SKM-1 treated with dmso at 0.1 percent for 144 hours (cell line): ENCODE results near the gene PHACTR1.

Source experiments
- DNase-seq: peaks from one replicate; lab custom pipeline; 2025; ENCODE audit not compliant: unreplicated experiment; lab: John Stamatoyannopoulos, UW

PHACTR1 gene

DNA sequence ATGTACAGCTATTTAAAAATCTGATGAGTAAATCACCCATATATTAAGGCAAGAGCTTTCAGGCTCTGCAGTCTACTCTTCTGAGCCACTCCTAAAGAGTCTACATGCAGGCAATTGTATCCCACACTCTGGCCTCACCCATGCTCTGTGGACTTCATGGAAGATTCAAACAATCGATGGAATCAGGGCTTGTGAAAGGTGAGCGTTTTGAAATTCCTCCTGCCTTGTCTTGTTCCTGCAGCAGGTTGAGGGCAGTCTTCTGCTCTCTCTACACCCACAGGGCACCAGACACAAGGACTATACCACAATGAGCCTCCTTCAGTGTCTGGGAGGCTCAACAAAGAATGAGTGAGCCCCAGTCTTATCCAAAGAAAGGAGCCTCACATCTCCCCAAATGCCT is 560.7 kb downstream of the PHACTR1 start:
- DNase-seq = no peak

DNA sequence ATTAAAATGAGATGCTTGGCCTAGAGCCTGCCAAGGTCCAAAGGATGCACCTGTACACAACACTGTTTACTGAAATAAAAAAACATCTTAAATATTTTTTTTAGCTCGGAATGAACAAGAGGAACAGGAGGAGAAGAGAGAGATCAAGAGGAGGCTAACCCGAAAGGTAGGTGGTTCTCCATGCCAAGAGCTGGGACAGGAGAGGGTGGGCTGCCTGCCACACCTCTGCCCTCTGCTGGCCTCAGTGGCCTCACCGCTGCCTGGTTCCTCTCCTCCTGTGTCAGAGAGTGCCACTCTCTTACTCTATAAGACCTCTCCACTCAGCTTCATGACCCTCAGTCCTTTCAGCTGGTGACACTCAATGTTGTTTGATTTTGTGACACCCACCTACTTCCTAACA is 561.6 kb downstream of the PHACTR1 start:
- no peak for DNase-seq

DNA sequence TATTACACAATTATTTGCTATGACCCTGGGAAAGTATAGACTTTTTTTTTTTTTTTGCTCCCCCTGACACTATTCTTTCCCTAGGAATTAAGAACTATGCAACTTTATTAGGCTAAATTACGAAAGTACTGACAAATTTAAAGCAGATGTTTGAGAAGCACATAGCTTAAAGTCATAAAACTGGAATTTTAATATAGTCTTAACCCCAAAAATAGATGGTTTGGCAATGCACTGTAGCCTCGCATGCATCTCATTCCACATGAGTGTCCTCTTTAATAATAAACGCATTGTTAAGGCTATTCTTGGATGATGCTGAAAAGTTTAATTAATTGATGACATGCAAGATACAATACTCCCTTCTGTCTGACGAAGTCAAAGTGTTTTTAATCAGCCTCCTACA is 562.4 kb downstream of the PHACTR1 start:
- DNase-seq = no peak

DNA sequence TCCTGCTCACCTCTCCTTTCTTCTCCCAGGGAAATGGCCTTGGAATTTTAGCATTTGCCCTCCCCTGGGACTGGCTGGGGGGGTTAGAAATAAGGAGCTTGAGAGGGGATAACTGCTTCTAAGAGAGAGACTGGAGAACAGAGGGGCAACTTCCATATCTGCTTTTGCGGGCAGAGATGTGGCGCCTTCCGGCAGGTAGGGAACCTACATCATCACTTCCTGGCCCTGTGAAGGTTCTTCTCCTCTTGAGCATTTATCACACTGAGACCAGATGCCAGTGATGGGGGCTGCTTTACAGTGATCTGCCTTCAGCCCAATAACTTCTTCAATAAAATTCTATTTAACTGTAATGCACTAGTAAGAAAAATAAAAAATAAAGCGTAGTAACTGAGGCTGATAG is 563.7 kb downstream of the PHACTR1 start:
- DNase-seq = no peak

DNA sequence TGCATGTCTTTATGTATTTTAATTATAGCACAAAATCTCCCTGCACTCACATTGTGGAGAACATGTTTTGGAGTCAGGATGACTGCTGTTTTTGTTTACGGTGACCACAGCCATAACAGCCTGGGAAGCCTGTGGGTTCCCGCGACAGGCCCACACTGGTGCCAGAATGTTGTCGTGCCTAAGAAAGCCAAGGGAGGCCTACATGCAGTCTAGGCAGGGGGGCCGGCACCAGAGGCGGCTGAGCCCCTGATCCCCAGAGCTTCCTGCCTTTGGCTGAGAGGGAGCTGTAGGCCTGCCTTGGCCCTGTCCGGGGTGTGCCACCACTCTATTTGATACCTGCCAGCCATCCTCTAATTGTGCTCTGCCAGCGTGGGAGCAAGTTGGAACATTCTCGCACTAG is 565.1 kb downstream of the PHACTR1 start:
- DNase-seq = no peak

DNA sequence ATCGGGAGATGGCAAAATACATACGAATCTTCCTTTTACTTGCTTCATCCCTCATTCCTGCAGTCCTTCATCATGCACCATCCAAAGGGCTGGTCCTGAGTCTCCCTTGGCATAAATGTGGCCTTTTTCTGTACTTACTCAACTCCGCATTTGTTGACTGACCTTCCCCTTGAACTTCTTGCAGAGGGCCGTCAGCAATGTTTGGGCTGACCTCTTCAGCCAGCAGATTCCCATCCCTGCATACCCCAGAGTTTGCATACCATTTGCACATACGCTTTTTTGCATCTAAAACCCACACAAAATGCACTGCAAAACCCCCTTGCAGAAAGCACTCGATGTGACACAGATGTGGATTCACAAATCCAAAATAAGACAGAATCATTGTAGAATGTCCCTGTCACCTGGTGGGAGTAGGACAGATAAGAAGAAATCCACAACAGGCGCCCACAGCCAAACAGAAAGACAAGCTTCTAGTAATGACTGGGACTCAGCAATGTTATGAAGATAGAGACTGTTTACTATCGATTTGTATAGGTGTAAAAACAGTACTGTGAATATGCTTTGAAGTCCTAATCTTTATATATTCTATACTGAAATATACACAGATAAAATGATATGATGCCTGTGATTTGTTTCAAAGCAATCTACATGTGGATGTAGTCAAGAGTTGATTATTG is 566.0 kb downstream of the PHACTR1 start:
- DNase-seq = no peak

DNA sequence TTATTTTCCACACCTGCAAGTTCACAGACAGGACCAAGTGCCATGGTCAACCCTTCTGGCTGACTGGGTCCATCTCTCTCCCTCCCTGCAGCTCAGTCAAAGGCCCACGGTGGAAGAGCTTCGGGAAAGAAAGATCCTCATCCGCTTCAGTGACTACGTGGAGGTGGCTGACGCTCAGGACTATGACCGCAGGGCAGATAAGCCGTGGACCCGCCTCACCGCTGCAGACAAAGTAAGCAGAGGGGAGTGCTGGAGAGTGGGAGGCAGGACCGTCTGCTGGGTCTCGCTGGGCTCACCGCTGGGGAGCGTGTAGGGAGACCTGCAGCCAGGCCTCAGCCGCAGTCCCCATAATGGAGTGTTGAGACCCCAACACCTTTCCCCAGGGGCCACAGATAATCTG is 566.8 kb downstream of the PHACTR1 start:
- DNase-seq = no peak

DNA sequence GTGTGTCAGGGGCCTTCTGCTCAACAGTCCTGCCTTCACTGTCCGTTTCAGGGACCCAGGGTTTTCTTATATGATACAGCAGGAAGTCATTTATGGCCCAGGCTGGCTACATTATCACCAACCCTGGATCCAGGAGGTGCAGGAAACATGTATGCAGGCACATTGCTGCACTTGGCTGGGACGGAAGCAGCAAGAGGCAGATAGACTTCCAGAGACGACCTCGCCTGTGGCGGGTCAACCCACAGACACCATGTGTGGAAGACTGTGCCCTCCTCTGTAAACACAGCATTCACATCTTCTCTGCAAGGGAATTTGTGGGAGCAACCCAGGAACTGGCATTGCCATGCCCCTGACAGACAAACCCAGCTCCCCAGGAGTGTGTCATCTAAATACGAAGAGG is 568.1 kb downstream of the PHACTR1 start:
- no peak for DNase-seq

DNA sequence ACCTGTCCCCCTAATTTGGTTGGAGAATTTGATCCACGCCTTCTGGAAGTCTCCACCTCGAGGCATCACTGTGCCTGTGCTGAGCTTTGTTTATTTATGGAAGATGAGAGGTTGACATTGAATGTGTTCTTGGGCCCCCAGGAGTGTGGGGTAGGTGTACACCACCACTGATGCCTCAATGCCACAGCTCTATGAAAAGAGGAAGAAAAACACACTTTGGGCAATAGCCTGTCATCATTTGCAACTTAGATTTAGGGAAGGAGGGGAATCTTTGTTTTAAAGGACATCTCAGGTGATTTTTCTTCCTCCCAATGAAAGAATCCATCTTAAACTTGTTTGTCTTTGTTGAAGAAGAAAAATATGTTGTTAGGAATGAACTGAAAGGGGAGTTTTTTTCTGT is 569.1 kb downstream of the PHACTR1 start:
- DNase-seq = peak; percentile 41

DNA sequence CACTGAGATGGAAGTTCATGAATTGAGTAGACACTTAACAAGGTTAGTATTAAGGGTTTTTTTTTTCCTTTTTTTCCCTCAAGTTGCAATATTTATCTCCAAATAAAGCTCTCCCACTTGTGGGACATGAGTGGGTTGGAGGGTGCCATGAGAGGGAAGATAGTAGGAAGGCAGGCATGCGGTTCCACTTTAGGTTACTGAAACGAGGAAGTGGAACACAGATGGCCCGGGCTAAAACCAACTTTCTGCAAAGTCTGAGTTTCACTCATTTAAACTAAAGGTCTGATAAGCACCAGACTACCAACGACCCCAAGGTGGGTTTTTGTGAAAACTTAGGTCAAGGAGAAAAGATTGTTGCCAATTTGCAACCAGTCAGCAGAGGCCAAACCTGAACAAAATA is 569.6 kb downstream of the PHACTR1 start:
- peak; percentile 28 for DNase-seq

DNA sequence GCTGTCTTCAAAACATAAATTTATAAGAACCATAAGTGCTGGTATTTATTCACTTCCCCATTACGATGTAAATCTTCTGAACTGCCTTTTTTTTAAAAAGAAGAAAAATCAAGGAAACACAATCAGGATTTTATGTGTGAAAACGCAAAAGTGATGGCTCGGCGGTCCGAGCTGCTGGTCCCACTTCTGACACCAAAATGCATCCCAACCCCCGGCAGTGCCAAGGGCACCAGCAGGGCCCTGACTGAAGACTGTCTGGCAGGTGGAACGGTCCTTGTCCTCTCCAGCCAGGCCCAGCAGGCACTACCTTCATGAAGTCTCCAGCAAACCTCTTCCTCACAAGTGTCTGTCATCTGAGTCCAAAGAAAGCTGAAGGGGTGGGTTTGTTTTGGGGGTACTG is 570.5 kb downstream of the PHACTR1 start:
- DNase-seq = no peak

DNA sequence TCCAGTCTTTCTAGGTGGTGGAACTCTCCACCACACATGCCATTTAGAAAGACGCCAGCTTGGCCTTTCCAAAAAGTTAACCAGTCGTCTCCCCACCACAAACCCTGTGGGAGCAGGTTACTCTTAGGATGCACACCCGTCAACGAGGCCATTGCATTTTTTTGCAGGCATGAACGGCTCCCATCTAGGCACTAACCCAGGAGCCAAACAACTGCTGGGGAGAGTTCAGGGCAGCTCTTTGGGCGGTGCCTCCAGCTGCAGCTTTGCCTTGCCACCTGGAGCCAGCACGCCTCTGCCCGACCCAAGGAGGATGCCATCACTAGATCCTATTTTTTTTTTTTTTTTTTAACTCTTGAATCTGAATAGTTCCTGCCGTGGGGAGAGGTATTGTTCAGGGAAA is 571.9 kb downstream of the PHACTR1 start:
- no peak for DNase-seq

DNA sequence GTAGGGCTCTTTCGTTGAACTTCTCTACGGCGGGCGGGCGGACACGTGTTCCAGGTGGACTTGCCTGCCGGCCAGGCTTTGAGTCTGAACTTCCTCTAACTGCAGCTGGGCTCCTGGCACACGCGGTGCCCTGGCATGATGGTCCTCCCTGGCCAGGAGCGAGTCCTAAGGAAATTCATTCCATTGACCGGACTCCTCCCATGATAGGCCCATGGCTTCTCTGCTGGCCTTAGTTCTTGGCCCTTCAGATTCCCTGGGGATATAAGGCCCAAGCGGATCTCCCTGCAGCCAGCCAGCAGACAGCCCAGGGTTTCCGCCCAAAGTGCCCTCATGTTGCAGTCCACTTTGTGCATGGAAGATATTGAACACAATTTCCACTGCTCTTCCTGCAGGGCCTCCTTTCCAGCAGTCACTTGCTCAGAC is 572.4 kb downstream of the PHACTR1 start:
- no peak for DNase-seq

DNA sequence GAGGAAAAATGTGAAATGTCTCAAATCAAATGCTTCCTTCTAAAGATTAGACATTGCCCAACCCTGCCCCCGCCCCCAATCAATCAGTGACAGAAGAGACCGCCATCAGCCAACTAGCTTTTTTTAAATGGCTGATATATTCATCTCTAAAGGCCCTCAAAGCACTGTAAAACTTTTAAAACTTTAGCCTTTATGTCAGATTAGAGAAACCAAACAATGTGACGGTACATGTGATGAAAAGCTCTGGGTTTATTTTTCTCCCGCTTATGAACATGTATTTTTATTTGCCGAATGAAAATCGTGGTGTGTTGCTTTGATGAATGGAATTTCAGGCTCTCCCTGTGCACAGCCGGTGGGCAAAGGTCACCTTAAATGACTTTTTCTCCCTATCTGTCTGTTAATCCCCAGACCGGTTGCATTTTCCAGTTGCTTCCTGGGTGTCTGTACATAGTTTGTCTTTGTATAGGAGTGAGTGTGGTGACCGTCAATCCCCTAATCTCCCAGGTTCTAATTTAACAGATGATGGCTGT is 573.3 kb downstream of the PHACTR1 start:
- no peak for DNase-seq

DNA sequence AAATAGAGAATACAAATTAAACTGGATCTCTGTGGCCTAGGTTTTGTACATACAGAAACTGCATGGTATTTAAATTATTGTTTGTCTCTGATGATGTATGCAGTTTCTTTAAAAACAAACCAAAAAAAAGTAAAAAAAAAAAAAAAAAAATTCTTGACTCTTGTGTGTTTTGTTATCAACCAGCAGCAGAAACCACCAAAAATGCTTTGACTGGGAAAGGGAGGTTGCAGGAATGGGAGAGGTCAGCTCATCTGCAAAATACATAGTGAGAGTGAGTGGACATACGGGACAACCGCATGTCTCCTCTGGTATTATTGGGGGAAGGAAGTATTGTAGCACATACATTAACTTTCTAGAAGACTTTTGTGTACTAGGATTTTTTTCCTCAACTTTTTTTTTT is 573.8 kb downstream of the PHACTR1 start:
- no peak for DNase-seq

DNA sequence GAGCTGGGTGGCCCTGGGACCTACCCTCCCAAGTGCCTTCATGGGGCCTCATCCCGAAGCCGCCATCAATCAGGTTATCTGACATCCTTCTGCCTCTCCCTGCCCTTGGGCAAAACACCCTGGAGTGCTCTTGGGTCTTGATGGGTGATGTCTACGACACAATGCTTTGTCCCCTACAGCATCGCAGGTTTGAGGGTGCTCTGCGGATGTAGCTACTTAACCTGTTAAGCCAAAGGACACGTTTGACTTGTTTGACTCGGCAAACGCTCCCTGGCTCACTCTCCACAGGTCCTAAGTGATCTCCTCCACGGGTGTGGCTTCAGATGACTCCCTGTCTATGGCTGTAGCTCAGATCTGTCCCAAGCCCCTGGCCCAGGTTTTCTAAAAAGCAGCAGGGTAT is 576.2 kb downstream of the PHACTR1 start:
- no peak for DNase-seq

DNA sequence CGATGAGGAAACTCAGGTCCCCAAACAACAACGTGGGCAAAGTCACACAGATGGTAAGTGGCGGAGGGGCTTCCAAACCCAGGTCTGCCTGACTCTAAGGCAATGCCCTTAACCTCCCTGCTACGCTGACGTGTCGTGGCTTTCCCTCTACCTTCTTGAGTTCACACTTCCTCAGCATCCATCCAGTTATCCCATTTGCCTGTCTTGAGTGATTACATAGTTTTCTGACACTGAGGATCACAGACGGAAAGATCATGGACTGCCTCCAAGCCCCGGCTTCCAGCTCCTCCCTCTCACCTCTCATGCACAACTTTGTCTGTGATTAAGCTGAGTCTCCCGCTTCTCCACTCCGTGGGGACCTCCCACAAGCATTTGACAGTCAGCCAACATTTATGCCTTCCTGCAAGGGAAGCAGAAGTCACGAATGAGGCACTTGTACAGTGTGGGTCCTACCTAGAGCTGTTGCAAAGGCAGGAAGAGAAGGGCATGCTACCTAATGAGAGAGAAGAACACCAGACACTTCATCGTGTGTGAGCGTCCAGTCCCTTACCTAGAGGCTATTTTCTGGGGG is 578.0 kb downstream of the PHACTR1 start:
- no peak for DNase-seq

DNA sequence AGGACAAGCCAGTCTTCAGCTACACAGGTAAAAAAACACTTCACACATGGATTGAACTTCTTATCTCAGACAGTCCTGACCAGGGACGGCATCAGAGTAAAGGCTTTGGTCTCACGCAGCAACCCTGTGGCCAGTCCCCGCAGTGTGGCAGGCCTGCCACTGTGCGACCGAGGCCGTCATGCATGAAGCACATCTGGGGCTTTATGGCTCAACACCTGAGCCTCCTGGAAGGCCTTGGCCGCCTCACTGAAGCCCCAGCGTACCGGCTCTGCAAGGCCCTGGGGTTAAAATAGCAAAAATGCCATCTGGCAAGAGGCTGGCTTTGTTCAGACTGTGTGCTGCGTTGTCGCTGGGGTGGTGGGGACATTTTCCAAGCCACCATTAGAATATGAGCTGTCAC is 579.0 kb downstream of the PHACTR1 start:
- DNase-seq = no peak

DNA sequence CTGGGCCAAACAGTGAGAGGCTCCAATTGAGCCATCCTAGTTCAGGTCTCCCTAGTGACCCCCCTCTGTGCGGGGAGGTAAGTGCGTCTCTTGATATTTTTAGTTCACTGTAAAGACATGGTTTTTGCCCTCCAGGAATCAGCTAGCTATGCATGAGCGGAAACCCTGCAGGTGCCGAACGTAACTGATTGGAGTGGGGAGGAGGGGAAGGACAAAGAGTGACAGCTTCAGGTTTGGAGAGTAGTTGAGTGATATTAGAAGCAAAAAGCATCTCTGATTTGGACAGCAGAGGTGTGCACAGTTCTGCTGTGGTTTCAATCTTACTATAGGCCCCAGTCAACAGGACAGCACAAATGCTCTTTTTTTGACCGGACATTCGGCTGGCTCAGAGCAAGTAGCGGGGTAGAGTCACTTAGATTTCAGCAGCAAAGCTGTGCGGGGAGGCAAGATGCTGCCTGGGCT is 580.0 kb downstream of the PHACTR1 start:
- DNase-seq = no peak

DNA sequence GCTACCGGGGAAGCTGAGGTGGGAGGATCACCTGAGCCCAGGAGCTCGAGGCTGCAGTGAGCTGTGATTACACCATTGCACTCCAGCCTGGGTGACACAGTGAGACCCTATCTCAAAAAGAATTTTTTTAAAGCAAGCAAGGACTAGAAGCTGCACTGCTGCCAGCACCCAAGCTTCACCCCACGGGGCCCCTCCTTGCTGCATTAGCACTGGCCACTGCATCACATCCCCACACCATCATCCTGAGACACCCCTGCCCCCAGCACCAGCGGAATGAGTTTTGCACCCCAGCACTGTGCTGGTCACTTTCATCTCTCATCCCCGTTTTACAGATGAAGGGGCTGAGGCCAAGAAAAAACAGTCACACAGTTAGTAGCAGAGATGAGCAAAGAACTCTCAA is 580.8 kb downstream of the PHACTR1 start:
- DNase-seq = no peak

DNA sequence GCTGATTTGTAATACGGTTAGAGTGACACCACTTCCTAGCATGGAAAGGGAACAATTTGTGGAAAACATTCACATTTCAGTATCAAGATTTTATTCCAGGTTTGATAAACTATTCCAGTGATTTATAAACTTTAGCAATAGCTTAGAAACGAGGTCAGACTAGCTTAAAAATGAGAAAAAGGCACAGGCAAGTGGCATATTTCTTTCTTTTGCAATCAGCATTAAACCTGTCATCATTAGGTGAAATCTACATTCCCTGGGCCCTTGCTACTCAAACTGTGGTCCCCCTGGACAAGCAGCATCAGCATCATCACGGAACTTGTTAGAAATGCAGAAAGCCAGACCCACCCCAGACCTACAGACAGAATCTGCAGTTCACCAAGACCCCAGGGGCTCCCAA is 581.9 kb downstream of the PHACTR1 start:
- DNase-seq = no peak

DNA sequence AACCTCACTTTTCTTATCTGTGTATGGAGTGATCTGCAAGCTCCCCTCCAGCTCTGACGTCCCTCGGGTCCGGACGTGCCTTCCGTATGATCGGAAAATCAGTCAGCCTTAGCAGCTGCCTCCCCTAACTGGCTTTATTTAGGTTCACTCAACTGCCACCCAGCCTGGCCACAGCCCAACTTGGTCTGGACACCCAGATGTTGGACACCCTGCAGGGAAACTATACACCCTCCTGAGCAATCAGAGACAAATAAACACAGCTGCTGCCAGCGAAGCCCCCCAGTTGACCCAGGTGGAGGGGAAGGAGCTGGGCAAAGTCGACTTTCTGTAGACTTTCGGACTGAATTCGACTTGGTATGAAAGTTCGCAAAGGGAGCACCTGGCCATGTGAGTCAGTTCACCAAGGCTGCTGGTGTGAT is 582.8 kb downstream of the PHACTR1 start:
- DNase-seq = no peak

DNA sequence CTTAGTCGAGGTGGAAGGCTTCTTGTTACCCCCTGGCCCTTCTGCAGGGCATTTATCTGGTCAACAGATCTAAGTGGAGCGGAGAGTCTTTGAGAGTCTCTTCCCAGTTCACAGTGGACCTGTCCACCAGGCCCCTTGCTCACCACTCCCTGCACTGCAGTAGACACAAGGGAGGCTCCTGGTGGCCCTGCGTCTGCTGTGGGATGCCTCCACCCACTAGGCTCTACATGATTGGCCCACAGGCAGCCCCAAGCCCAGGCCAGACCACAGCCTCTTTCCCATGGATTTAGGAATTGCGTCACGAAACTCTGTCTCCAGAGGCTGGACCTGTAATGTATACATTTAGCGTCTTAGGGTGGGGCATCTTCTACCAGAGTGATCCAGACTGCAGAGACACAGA is 583.4 kb downstream of the PHACTR1 start:
- no peak for DNase-seq
